Stimulated activated CD8-positive, alpha-beta memory T cell treated with anti-CD3 and anti-CD28 coated beads, Interleukin-7, amount 100 ng/mL, for 24 hours (primary cell): ENCODE results near the gene ADAMTS9.

Experiments
- DNase-seq: peaks from one replicate; pipeline ENCODE4 v3.0.0-alpha.2; 2020; ENCODE audit warnings: low read depth

The ADAMTS9 gene, protein sequence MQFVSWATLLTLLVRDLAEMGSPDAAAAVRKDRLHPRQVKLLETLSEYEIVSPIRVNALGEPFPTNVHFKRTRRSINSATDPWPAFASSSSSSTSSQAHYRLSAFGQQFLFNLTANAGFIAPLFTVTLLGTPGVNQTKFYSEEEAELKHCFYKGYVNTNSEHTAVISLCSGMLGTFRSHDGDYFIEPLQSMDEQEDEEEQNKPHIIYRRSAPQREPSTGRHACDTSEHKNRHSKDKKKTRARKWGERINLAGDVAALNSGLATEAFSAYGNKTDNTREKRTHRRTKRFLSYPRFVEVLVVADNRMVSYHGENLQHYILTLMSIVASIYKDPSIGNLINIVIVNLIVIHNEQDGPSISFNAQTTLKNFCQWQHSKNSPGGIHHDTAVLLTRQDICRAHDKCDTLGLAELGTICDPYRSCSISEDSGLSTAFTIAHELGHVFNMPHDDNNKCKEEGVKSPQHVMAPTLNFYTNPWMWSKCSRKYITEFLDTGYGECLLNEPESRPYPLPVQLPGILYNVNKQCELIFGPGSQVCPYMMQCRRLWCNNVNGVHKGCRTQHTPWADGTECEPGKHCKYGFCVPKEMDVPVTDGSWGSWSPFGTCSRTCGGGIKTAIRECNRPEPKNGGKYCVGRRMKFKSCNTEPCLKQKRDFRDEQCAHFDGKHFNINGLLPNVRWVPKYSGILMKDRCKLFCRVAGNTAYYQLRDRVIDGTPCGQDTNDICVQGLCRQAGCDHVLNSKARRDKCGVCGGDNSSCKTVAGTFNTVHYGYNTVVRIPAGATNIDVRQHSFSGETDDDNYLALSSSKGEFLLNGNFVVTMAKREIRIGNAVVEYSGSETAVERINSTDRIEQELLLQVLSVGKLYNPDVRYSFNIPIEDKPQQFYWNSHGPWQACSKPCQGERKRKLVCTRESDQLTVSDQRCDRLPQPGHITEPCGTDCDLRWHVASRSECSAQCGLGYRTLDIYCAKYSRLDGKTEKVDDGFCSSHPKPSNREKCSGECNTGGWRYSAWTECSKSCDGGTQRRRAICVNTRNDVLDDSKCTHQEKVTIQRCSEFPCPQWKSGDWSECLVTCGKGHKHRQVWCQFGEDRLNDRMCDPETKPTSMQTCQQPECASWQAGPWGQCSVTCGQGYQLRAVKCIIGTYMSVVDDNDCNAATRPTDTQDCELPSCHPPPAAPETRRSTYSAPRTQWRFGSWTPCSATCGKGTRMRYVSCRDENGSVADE (N-terminal part only)

DNA sequence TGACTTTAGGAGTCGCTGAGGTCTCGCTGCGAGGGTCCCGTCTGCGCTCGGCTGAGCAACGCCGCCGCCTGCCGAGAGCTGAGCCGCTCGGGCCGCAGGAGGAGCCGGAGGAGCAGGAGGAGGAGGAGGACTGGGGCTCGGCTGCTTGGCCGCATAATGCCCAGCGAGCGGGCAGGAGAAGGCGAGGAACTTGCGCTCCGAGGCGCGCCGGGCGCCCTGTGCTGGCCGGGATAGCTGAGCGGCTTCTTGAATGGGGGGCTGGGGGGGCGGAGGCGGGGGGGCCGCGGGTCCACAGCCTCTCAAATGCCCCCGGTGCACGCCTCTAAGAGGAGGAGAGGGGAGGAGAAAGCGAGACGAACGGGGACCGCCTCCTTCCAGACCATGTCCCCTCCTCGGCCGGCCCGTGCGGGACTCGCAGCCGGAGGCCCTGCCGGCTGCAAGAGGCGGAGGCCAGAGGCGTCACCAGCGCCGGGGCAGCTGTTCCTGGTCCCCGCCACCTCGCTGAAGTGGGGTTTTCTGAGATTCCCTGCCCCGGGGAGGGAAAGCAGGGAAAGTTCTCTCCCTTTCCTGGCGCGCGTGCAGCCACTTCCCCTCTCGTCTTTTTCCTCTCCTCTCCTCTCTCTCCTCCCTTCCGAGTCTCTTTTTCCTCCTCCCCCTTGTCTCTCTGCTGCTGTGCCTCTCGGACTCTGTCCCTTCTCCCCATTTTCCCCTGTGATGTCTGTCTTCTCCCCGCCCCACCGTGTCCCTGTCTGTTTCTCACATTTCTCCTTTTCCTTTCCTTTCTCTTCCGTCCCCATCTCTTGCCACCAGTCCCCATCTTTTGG is at the start of gene ADAMTS9:
Gene ADAMTS9 (minus strand): TSS at position 220 of the 824 bp plus-strand sequence. CDS start 343 bp downstream, outside the sequence.
- no peak for DNase-seq

DNA sequence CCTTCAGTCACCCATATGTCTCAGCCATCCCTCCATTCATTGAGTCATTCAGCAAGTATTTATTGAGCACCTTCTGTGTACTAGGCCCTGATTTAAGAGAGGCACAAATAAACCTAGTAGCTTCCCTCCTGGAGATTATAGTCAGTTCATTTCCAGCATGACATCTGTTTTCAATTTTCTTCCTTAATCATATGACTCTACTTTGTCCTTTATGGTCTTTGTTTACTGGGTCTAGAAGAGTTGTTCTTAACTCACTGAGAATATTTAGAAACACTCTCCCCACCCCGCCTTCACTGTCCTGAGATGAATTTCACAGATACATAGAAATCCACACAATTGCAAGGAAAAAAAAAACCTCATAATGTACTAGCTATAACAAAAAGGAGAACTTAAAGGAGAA is 44.8 kb upstream of the ADAMTS9 start:
- no peak for DNase-seq

DNA sequence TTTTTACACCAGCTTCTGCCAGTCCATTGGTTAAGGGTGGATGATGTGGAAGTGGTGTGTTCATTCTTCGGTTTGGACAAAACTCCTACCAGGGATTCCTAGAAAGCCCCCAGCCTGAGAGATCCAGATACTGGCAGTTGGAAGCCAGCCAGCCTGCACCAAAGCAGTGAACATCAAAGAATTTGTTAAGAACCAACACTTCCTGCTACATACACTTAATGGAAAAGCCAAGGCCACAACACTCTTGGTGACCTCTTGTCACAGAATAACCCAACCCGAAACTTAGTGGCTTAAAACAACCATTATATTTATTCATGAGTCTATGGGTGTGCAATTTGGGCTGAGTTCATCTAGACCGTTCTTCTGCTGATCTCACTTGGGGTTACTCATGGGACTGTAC is 42.9 kb upstream of the ADAMTS9 start:
- no peak for DNase-seq

DNA sequence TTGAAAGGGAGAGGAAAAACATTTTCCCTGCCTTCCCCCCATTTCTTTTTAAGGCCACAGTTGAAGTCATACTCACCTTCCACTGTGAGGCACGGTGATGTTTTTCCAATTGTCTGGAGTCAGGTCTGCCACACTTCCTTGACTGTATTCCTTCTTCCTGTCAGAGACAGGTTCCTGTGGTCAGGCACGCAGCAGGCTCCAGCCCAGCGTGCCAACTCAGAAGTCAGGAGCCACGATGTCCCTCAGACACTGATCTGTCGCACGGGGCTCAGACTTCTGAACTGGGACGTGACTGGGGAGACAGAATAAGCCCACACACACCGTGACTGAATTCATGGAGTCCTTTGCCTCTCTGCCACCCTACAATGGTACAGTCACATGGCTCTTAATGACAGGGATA is 41.2 kb upstream of the ADAMTS9 start:
- DNase-seq, result no peak

DNA sequence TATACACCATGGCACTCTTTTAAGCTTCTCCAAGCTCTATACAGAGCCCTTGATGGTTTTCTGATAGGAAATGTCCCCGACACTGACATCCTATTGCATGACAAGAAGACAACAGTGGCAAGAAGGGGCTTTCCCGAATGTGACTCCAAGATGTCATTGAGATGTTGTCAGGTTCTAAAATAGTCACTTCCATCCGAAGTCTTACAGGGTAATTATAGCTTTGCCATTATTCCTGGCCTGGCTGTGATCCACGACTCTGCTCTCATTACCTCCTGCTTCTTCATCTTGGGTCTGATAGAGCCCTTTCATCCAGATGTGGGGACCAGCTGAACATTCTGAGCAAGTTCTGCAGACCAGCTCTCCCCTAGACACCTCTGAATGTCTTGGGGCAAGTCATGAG is 40.6 kb upstream of the ADAMTS9 start:
- DNase-seq, result no peak

DNA sequence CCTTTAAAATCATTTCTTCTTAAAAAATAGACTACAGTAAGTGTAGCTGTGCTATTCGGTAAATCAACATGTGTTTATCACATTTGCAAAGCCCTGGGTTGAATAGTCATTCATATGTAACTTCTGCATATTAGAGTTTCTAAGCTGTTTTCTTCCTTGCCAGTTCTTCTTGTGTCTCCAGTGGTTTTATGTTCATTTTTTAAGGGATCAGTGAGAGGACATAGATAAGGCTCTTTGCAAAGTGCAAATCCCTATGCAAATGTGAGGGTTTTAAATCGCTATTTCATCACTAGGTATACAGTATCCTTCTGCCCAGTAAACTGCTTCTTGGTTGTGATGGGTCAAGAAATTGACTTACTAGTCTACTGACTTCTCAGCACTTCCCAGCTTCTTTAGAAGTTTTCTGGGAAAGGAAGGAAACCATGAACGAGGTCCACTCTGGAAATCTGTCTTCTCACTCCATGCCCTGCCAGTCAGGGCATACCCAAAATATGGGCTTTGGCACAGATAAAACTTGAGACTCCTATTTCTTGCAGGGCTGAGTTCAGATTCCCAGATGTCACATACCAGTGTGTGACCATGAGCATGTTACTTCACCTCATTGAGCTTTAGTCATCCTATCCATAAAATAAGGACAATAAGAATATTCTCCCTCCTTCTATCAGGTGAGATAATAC is 38.8 kb upstream of the ADAMTS9 start:
- no peak for DNase-seq

DNA sequence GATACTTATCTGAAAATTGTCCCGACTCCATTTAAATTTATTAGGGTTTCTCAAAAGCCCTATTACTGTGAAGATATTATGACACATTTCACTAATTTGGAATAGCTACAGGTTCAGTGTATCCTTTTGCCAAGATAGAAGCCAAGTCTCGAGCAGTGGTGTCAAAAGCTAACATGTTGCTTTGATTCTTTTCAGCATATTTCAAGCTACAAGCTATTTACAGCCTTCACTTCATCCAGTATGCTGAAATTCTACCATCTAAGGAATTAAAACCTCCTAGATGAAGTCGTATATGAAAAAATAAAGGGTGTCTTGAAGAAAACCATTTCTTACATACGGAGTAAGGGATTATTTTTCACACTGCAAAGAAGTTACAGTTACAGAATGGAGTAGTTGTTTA is 31.2 kb upstream of the ADAMTS9 start:
- DNase-seq, result no peak

DNA sequence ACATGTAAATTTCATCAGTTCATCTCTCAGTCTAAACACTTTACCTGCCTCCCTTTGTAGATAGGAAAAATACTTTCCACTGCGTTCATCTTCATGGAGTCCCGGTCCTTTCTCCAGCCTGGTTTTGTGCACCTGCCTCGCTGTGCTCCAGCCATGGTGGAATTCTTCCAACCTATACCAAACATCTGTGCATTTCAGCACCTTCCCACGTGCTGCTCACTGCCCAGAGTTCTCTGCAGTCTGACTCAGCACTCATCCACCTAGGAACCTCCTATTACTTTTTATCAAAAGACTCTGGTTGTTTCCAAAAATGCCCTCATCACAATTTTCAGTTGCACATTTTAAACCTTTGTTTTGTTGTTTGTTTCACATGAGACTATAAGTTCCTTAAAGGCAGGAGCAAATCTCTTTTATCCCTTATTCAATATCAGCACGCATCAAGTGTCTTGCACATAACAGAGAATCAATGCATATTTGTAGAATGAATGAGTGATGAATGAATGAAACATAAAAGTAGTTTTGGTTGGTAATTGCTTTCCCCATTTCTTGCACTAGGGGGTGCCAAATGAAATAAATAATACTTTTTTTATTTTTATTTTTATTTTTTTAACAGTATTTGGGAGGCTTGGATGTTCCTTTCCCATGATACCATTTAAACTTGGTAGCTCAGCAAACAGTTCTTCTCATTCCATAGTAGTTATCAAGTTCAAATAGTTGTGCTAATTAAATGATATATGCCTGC is 30.2 kb upstream of the ADAMTS9 start:
- DNase-seq, result no peak

DNA sequence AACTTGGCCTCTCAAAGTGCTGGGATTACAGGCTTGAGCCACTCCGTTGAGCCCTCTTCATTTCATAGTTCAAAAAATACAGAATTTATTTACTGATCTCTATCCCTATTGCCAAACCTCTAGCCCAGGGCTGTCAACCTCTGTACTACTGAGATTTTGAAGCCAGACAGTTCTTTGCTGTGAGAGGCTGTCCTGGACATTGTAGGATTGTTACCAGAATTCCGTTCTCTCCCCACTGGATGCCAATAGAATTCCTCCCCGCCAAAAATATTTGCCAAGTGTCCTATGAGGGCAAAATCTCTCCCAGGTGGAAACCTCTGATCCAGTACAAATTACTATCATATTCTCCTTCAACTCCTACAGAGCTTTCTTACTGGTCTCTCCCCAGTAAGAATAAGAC is 29.6 kb upstream of the ADAMTS9 start:
- DNase-seq, result no peak

DNA sequence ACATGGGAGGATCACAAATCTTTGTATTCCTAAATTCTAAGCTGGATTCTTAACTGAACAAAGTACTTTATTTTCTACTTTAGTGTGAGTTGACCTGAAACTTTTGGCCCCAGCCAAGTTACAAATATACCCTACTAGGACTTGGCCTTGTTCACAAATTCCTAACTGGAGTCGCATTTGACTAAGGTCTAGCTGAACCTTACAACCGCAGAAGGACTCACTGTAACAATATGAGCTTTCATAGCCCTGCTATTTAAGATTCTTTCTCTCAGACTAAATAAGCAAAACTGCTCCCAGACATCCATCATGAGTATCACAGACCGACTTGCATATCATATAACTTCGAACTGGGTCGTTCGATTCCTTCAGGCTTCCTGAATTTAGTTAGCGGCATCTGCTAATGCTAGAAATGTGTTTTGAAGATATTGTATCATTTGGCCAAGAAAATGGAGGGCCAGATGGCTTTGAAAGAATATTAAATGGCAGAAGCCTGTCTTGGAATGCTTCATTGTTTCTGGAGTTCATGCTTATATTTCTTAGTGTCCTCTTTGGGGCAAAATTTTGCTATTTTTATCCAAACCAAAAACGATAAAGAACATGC is 28.4 kb upstream of the ADAMTS9 start:
- no peak for DNase-seq

DNA sequence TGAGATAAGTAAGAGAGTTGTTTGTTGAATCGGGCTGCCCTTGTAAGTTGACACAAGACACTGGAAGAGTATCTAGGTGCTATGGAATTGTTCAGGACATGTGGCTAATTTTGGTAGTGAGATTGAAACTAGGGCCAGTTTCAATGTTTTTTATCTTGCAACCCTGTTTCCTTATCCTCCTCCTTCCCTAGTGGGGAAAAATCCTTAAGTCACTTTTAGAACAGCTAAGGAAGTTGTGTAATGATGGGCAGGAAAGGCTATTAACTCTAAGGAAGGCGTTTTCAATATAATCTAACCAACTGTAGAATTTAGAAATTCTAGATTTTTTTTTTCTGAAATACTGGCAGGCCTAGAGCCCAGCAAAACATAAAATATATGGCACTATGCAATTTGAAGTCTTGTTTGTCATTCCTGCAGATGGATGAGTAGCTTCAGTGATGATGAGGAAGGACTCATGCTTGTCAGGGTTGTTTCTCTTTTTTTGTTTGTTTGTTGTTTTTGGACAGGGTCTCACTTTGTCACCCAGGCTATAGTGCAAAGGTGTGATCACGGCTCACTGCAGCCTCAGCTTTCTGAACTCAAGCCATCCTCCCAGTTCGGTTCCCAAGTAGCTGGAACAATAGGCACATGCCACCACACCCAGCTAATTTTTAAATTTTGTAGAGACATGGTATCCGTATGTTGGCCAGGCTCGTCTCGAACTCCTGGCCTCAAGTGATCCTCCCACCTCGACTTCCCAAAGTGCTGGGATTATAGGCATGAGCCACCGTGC is 27.6 kb upstream of the ADAMTS9 start:
- no peak for DNase-seq

DNA sequence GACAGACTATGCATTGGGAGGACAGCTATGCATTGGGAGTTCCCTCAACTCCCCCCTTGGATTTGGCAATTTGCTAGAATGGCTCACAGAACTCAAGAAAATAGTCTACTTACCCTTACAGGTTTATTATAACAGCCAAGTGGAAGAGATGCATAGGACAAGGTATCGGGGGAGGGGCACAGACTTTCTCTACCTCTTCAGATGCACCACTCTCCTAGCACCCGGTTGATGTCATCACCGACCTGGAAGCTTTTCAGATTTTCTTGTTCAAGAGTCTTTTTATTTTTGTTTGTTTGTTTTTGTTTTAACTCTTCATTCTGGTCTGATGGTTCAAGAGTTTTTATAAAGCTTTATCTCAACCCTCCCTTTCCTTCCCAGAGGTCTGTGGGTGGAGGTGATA is 20.7 kb upstream of the ADAMTS9 start:
- no peak for DNase-seq

DNA sequence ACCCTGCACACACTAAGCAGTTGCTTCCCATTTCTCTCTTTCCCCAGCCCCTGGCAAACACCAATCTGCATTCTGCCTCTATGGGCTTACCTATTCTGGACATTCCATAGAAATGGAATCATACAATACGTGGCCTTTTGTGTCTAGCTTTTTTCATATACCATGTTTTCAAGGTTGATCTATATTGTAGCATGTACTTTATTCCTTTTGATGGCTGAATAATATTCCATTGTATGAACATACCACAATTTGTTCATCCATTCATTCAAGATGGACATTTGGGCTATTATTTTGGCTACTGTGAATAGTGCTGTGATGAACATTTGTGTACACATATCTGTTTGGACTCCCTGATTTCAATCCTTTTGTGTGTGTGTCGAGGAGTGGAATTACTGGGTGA is 18.1 kb upstream of the ADAMTS9 start:
- DNase-seq, result no peak

DNA sequence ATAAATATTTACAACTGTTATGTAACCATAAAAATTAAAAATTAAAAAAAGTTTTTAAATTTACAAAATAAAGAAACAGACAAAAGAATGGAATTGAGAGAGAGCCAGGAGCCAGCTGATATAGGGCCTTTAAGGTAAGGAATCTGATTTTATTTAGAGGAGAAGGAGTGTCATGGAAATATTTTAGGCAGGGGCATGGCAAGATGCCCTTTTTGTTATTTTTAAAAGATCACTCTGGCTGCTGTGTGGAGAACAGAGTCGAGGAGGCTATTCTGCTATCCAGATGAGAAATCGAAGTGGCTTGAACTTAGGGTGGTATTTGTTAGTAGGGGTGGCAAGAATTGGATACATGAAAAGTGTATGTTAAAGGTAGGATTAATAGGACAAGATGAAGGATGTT is 9.1 kb upstream of the ADAMTS9 start:
- DNase-seq, result no peak

DNA sequence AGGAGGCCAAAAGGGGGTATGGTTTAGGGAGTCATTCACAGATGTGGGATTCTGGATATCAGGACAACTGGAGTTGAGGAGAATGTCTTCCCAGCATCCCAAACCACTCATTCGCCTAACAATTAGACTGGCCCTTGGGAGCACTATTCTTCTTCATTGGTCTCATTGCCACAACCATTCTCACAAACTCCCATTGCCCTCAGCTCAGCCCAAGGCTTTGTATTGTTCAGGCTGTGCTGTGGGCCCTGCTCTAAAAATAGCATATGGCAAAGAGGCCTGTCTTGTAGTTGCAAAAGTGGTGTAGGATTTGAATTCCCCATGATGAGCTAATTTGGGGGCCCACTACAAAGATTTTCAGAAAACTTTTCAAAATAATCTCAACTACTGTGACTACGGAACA is 6.3 kb upstream of the ADAMTS9 start:
- no peak for DNase-seq

DNA sequence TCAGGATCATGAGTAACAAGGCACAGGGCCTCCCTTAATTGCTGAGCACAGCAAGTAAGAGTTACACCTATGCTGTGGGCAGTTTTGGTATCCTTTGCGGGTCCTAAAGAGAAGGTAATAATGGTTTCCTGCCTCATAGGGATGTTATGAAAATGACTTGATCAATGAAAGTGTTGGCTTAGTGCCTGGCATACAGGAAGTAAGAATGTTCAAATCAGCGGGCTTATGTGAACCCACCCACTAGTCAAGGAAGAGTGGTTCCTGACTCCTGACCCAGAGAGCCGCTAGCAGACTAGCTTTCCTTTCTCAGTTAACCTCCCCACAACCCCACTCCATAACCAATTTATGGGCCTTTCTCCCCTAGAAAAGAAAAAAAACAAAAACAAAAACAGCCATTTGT is 5.2 kb upstream of the ADAMTS9 start:
- DNase-seq, result no peak

DNA sequence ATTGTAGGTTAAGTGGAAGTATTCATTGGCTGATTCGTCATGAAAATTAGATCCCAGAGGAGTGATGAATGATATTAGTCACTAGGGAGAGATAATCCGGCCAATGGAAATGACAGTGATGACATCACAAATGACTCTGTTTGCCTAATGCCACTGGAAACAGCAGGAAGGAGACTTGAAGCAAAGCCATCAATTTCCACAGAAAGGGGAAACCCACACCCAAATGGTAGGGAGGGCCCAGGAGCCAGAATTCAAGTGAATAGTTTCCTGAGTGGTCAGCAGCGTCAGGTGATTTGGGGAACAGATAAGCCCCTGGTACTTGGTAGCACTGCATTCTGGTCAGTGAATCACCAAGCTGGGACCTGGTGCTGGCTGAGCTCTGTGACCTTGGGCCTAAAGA is 3.3 kb upstream of the ADAMTS9 start:
- no peak for DNase-seq

DNA sequence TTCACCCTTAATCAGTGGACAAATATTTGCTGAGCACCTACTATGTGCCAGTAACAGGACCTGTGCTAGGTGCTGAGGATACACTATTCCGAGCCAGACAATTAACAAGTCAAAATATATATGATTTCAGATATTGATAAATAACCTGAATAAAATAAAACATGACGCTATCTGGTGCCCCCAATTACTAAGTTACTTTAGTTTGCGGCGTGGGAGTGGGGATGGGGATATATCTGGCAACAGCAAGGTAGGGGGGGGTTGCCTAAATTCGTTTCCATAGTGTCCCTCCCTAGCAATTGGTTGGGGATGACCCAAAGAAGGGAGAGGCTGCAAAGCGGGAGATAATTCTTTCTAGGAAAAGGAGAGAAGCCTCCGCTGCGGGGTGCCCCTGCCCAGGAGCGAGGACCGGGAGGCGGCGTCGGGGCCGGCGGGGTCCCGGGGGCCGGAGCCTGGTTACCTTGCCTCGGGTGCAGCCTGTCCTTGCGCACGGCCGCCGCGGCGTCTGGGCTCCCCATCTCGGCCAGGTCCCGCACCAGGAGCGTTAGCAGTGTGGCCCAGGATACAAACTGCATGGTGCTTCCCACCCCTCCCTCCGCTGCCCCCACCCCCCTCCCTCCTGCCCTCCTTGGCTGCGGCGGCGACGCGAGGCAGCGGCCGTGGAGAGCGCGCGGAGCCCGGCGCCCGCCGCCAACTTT is 567 bp downstream of the ADAMTS9 start:
- DNase-seq, result no peak
